ENCODE data around the gene SCAMP2. TPM values are rescaled to one million over a fixed set of nuclear protein-coding genes. Genes with fewer than 3 reads are reported as not detected.
"Not testable (repeated sequence)": the region's sequence is repeated elsewhere in the genome, so short reads cannot be mapped to it uniquely, and the experiment has no call there.

SCAMP2 gene
- 50.5 TPM for polyA plus RNA-seq (2013)

DNA sequence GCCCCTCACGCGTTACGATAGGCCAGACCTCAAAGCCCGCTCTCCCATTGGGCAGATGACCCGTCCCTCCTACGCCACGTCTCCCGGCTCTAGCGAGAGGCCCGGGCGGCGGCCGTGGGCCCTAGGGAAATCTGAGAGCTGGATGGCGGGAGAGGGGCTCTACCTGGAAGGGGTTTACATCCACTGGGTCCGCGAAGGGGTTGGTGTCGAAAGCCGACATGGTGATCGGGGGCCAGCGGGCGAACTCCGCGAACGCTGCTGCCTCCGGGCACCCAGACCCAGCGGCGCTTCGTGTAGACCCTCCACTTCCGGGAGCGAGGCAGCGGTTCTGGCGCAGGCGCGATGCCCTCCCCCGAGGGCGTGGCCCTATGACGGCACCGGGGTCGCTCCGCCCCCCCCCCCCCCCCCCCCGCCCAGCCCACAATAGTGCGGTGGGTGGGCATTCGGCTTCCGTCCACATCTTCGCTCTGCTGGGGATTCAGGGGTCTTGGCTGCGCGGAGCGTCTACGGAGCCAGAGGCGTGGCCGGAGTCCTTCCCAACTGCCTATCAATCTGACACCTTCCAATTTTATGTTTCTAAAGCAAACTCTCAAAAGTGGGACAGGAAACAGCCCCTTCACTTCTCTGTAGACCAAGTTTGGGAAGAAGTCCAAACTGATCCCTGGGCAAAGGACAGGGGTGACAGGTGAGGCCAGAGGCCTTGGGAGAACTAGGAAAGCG is at the start of gene SCAMP2:
TSS of gene SCAMP2 (minus strand) at position 330 of the 720 bp plus-strand sequence. CDS start at position 220, 110 bp downstream.
- ChIA-PET CTCF (interaction anchor here (1.0 to 3.3 kb wide), 3 partner anchors 11 to 29 kb away, joined by 4 to 22 read pairs (median 12); no protein-coding TSS in a partner anchor), POLR2A (interaction anchor here (0.8 to 1.8 kb wide), 4 partner anchors 14 to 28 kb away, joined by 3 to 4 read pairs (median 3); partner anchors contain the start of gene MPI)
- Histone ChIP-seq H3K36me3 (ENCODE audit: control insufficient read depth in 4 of 4, insufficient read depth in 4 of 4, low read length in 3 of 4) (no peaks in the 10 kb centered on the region), H3K4me1 (ENCODE audit: control extremely low read depth in 1 of 4, control insufficient read depth in 4 of 4, insufficient read depth in 4 of 4, low read length in 3 of 4) (peaks cover 23 to 54% (median 51%) of the 10 kb centered on the region in 4 experiments), H3K27ac (ENCODE audit: insufficient read depth in 1 of 2, low read depth in 1 of 2, low read length in 2 of 2, poor library complexity in 1 of 2, severe bottlenecking in 2 of 2) (peak within 1 kb of the TSS; percentile 95 to 98), H3K9me3 (ENCODE audit: control extremely low read depth in 1 of 5, control insufficient read depth in 4 of 5, insufficient read depth in 2 of 5, low read depth in 1 of 5, low read length in 4 of 5) (no peaks in the 10 kb centered on the region), H3K4me3 (ENCODE audit: control insufficient read depth in 1 of 7, extremely low read depth in 1 of 7, insufficient read depth in 4 of 7, low read depth in 2 of 7, low read length in 6 of 7) (peak within 1 kb of the TSS; percentile 73 to 97 (median 87)), H3K27me3 (replicated peaks in 2 of 5; ENCODE audit: control insufficient read depth in 4 of 5, insufficient read depth in 5 of 5, low read length in 4 of 5) (no peaks in the 10 kb centered on the region)
- peak; percentile 95 to 98 (median 97) for DNase-seq
- WGBS (ENCODE audit: insufficient coverage) = 0% methylated on average over 15 of the region's 52 CpGs

DNA sequence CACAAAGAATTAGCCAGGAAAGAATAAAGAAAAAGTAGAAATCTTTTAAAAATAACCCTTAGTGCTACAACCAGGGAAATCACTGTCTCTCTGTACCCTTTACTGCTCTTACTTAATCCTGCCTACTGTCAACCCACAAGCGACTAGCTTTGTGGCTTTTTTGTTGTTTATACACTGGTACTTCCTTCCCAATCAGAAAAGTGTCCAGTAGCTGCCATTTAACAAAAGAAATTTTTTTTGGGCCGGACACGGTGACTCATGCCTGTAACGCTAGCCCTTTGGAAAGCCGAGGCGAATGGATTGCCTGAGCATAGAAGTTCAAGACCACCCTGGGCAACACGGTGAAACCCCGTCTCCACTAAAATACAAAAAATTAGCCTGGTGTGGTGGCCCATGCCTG is 47.3 kb upstream of the SCAMP2 start:
- 39% methylated on average over 5 of the region's 8 CpGs for WGBS (ENCODE audit: insufficient coverage)
- peak overlapping the region; percentile 16 to 19 for H3K27ac ChIP-seq (ENCODE audit: insufficient read depth in 1 of 2, low read depth in 1 of 2, low read length in 2 of 2, poor library complexity in 1 of 2, severe bottlenecking in 2 of 2)
- peaks cover 0 to 11% (median 2%) of the 10 kb centered on the region in 4 experiments for H3K4me1 ChIP-seq (ENCODE audit: control extremely low read depth in 1 of 4, control insufficient read depth in 4 of 4, insufficient read depth in 4 of 4, low read length in 3 of 4)
- peaks cover 15 to 72% (median 42%) of the 10 kb centered on the region in 4 experiments for H3K36me3 ChIP-seq (ENCODE audit: control insufficient read depth in 4 of 4, insufficient read depth in 4 of 4, low read length in 3 of 4)
- CTCF ChIA-PET = interaction anchor here (0.9 to 2.0 kb wide), 6 partner anchors 9 to 121 kb away, joined by 3 to 8 read pairs (median 3); partner anchors contain the start of gene FAM219B
- no peaks in the 10 kb centered on the region for H3K9me3 ChIP-seq (ENCODE audit: control extremely low read depth in 1 of 5, control insufficient read depth in 4 of 5, insufficient read depth in 2 of 5, low read depth in 1 of 5, low read length in 4 of 5)
- no peak overlapping the region for H3K4me3 ChIP-seq (ENCODE audit: control insufficient read depth in 1 of 7, extremely low read depth in 1 of 7, insufficient read depth in 4 of 7, low read depth in 2 of 7, low read length in 6 of 7)
- H3K27me3 ChIP-seq (replicated peaks in 2 of 5; ENCODE audit: control insufficient read depth in 4 of 5, insufficient read depth in 5 of 5, low read length in 4 of 5) = no peaks in the 10 kb centered on the region
- POLR2A ChIA-PET = no interaction called here
- DNase-seq = peak in 2 of 3 donors; percentile 71 to 74

GRCh38 chr15:74917676-74918075 is 44.5 kb upstream of the SCAMP2 start:
- Histone ChIP-seq H3K9me3 (ENCODE audit: control extremely low read depth in 1 of 5, control insufficient read depth in 4 of 5, insufficient read depth in 2 of 5, low read depth in 1 of 5, low read length in 4 of 5) (no peaks in the 10 kb centered on the region), H3K27ac (ENCODE audit: insufficient read depth in 1 of 2, low read depth in 1 of 2, low read length in 2 of 2, poor library complexity in 1 of 2, severe bottlenecking in 2 of 2) (no peak overlapping the region), H3K4me1 (ENCODE audit: control extremely low read depth in 1 of 4, control insufficient read depth in 4 of 4, insufficient read depth in 4 of 4, low read length in 3 of 4) (peaks cover 0 to 11% (median 2%) of the 10 kb centered on the region in 4 experiments), H3K36me3 (ENCODE audit: control insufficient read depth in 4 of 4, insufficient read depth in 4 of 4, low read length in 3 of 4) (peaks cover 15 to 70% (median 42%) of the 10 kb centered on the region in 4 experiments), H3K4me3 (ENCODE audit: control insufficient read depth in 1 of 7, extremely low read depth in 1 of 7, insufficient read depth in 4 of 7, low read depth in 2 of 7, low read length in 6 of 7) (no peak overlapping the region), H3K27me3 (replicated peaks in 2 of 5; ENCODE audit: control insufficient read depth in 4 of 5, insufficient read depth in 5 of 5, low read length in 4 of 5) (no peaks in the 10 kb centered on the region)
- no peak for DNase-seq
- ChIA-PET CTCF (interaction anchor here (1.2 to 1.3 kb wide), 2 partner anchors 9 to 11 kb away, joined by 5 to 6 read pairs; partner anchors contain the start of gene FAM219B), POLR2A (no interaction called here)
- 98% methylated on average over 5 of the region's 6 CpGs for WGBS (ENCODE audit: insufficient coverage)

- POLR2A ChIA-PET; H3K27ac ChIP-seq (ENCODE audit: insufficient read depth in 1 of 2, low read depth in 1 of 2, low read length in 2 of 2, poor library complexity in 1 of 2, severe bottlenecking in 2 of 2); H3K4me1 ChIP-seq (ENCODE audit: control extremely low read depth in 1 of 4, control insufficient read depth in 4 of 4, insufficient read depth in 4 of 4, low read length in 3 of 4); H3K4me3 ChIP-seq (ENCODE audit: control insufficient read depth in 1 of 7, extremely low read depth in 1 of 7, insufficient read depth in 4 of 7, low read depth in 2 of 7, low read length in 6 of 7); H3K27me3 ChIP-seq (replicated peaks in 2 of 5; ENCODE audit: control insufficient read depth in 4 of 5, insufficient read depth in 5 of 5, low read length in 4 of 5); H3K9me3 ChIP-seq (ENCODE audit: control extremely low read depth in 1 of 5, control insufficient read depth in 4 of 5, insufficient read depth in 2 of 5, low read depth in 1 of 5, low read length in 4 of 5); DNase-seq: not testable (repeated sequence)
- H3K36me3 ChIP-seq (ENCODE audit: control insufficient read depth in 4 of 4, insufficient read depth in 4 of 4, low read length in 3 of 4) = peaks cover 11 to 52% (median 37%) of the 10 kb centered on the region in 4 experiments
- 100% methylated on average over 6 of the region's 8 CpGs for WGBS (ENCODE audit: insufficient coverage)
- CTCF ChIA-PET = interaction anchor here (1.1 kb wide), 1 partner anchor 37 kb away, joined by 3 read pairs; no protein-coding TSS in a partner anchor
Observed at GRCh38 chr15:74913799-74914198, 40.6 kb upstream of the SCAMP2 start.

DNA sequence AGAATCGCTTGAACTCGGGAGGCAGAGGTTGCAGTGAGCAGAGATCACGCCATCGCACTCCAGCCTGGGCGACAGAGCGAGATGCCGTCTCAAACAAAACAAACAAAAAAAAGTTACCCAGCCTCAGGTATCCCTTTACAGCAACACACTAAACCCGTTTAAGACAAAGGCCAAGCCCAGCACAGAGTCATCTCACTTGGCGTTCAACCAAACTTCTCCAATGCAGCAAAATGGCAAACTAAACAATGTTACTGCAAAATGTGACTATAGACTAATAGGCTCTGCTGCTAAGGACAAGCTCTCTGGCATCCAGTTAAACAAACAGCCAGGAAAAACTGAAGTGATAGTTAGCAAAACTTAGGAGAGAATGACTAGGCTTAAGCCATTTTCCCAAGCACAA is 39.9 kb upstream of the SCAMP2 start:
- Histone ChIP-seq H3K27ac (ENCODE audit: insufficient read depth in 1 of 2, low read depth in 1 of 2, low read length in 2 of 2, poor library complexity in 1 of 2, severe bottlenecking in 2 of 2) (peak overlapping the region in 1 of 2 experiments; percentile 36), H3K27me3 (replicated peaks in 2 of 5; ENCODE audit: control insufficient read depth in 4 of 5, insufficient read depth in 5 of 5, low read length in 4 of 5) (no peaks in the 10 kb centered on the region), H3K4me3 (ENCODE audit: control insufficient read depth in 1 of 7, extremely low read depth in 1 of 7, insufficient read depth in 4 of 7, low read depth in 2 of 7, low read length in 6 of 7) (no peak overlapping the region), H3K9me3 (ENCODE audit: control extremely low read depth in 1 of 5, control insufficient read depth in 4 of 5, insufficient read depth in 2 of 5, low read depth in 1 of 5, low read length in 4 of 5) (no peaks in the 10 kb centered on the region), H3K4me1 (ENCODE audit: control extremely low read depth in 1 of 4, control insufficient read depth in 4 of 4, insufficient read depth in 4 of 4, low read length in 3 of 4) (no peaks in the 10 kb centered on the region), H3K36me3 (ENCODE audit: control insufficient read depth in 4 of 4, insufficient read depth in 4 of 4, low read length in 3 of 4) (peaks cover 8 to 45% (median 32%) of the 10 kb centered on the region in 4 experiments)
- ChIA-PET POLR2A (no interaction called here), CTCF (interaction anchor here (1.1 to 1.9 kb wide), 2 partner anchors 11 to 37 kb away, joined by 3 to 10 read pairs; no protein-coding TSS in a partner anchor)
- 91% methylated on average over 8 of the region's 9 CpGs for WGBS (ENCODE audit: insufficient coverage)
- DNase-seq = no peak

- no peaks in the 10 kb centered on the region for H3K27me3 ChIP-seq (replicated peaks in 2 of 5; ENCODE audit: control insufficient read depth in 4 of 5, insufficient read depth in 5 of 5, low read length in 4 of 5)
- H3K36me3 ChIP-seq (ENCODE audit: control insufficient read depth in 4 of 4, insufficient read depth in 4 of 4, low read length in 3 of 4) = peaks cover 6 to 35% (median 23%) of the 10 kb centered on the region in 4 experiments
- H3K4me3 ChIP-seq (ENCODE audit: control insufficient read depth in 1 of 7, extremely low read depth in 1 of 7, insufficient read depth in 4 of 7, low read depth in 2 of 7, low read length in 6 of 7) = no peak overlapping the region
- peaks cover 7 to 32% (median 22%) of the 10 kb centered on the region in 4 experiments for H3K4me1 ChIP-seq (ENCODE audit: control extremely low read depth in 1 of 4, control insufficient read depth in 4 of 4, insufficient read depth in 4 of 4, low read length in 3 of 4)
- H3K9me3 ChIP-seq (ENCODE audit: control extremely low read depth in 1 of 5, control insufficient read depth in 4 of 5, insufficient read depth in 2 of 5, low read depth in 1 of 5, low read length in 4 of 5) = no peaks in the 10 kb centered on the region
- DNase-seq = no peak
- H3K27ac ChIP-seq (ENCODE audit: insufficient read depth in 1 of 2, low read depth in 1 of 2, low read length in 2 of 2, poor library complexity in 1 of 2, severe bottlenecking in 2 of 2) = no peak overlapping the region
- ChIA-PET POLR2A (no interaction called here), CTCF (interaction anchor here (1.4 to 2.7 kb wide), 4 partner anchors 9 to 50 kb away, joined by 3 to 8 read pairs (median 6); no protein-coding TSS in a partner anchor)
- 98% methylated on average over 4 of the region's 4 CpGs for WGBS (ENCODE audit: insufficient coverage)
Observed at GRCh38 chr15:74908635-74909034, 35.5 kb upstream of the SCAMP2 start.

Measured in common myeloid progenitor, CD34-positive (primary cell).